GM19193 (cell line): ENCODE results near the gene CELF5.

Experiments used
- POLR2A ChIP-seq: IDR thresholded peaks from 4 replicates; pipeline ENCODE4 v1.6.1; 2011; ENCODE audit not compliant: insufficient read depth, insufficient read length; ENCODE audit errors: extremely low read depth

The CELF5 gene

GRCh38 chr19:3295581-3295980, 71.1 kb downstream of the CELF5 start:
- TF ChIP-seq POLR2A = no peak

GRCh38 chr19:3296034-3296433, 71.6 kb downstream of the CELF5 start:
- no peak for TF ChIP-seq POLR2A

GRCh38 chr19:3296446-3296845, 72.0 kb downstream of the CELF5 start:
- TF ChIP-seq POLR2A = no peak

- TF ChIP-seq POLR2A = no peak
Measured at GRCh38 chr19:3298853-3299449, 74.5 kb downstream of the CELF5 start.

- TF ChIP-seq POLR2A = no peak
Measured at GRCh38 chr19:3302755-3303154, 78.3 kb downstream of the CELF5 start.

- no peak for TF ChIP-seq POLR2A
Measured at GRCh38 chr19:3304871-3305423, 80.5 kb downstream of the CELF5 start.

GRCh38 chr19:3309724-3310123, 85.3 kb downstream of the CELF5 start:
- TF ChIP-seq POLR2A = no peak

- TF ChIP-seq POLR2A = no peak
Measured at GRCh38 chr19:3310280-3310679, 85.8 kb downstream of the CELF5 start.

- no peak for TF ChIP-seq POLR2A
Measured at GRCh38 chr19:3310711-3311110, 86.2 kb downstream of the CELF5 start.

GRCh38 chr19:3313199-3313575, 88.7 kb downstream of the CELF5 start:
- TF ChIP-seq POLR2A = no peak

- no peak for TF ChIP-seq POLR2A
Measured at GRCh38 chr19:3314962-3315675, 90.7 kb downstream of the CELF5 start.

GRCh38 chr19:3315676-3315973, 91.2 kb downstream of the CELF5 start:
- no peak for TF ChIP-seq POLR2A

- TF ChIP-seq POLR2A = no peak
Measured at GRCh38 chr19:3316132-3316648, 91.7 kb downstream of the CELF5 start.

- no peak for TF ChIP-seq POLR2A
Measured at GRCh38 chr19:3316659-3317207, 92.3 kb downstream of the CELF5 start.

- TF ChIP-seq POLR2A = no peak
Measured at GRCh38 chr19:3319643-3320353, 95.3 kb downstream of the CELF5 start.

- TF ChIP-seq POLR2A = no peak
Measured at GRCh38 chr19:3320354-3320670, 95.9 kb downstream of the CELF5 start.

GRCh38 chr19:3320853-3321252, 96.4 kb downstream of the CELF5 start:
- no peak for TF ChIP-seq POLR2A

- no peak for TF ChIP-seq POLR2A
Measured at GRCh38 chr19:3321696-3322095, 97.2 kb downstream of the CELF5 start.
